Measurements from ENCODE around the gene GMDS.

The GMDS gene

GRCh38 chr6:2205396-2205795 lies 40.0 kb downstream of the GMDS start:
- no peak for DNase-seq

DNA sequence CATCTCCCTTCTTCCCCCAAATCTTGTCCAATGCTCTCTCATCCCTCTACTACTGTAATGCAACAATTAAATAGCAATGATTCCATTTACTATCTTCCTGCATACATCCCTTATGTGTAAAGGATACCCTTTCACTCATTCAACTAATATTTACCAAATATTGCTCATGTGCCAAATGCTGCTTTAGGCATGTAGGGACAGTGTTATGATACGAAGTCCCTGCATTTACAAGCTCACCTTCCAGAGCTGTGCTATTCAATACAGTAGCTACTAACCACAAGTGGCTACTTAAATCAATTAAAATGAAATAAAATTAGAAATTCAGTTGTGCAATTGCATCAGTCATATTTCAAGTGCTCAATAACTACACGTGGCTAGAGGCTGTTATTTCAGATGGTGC lies 41.1 kb downstream of the GMDS start:
- no peak for DNase-seq

DNA sequence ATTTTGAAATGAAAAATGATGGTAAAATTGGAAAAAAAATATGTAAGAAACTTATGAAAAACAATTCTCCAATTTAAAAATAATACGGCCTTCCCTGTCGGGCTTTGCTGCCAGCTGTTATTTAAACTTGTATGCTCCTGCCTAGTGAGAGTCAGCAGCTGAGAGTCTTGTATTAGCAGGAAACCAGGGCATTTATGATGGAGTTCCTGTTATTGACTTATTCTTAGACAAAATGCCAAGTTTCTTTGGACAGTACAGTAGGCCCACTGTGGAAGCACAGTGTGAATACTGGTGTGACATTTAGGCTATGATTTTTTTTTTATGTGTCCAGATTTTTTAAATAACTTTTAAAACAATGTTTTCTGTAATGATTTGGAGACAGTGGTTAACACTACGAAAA lies 42.1 kb downstream of the GMDS start:
- DNase-seq = no peak

DNA sequence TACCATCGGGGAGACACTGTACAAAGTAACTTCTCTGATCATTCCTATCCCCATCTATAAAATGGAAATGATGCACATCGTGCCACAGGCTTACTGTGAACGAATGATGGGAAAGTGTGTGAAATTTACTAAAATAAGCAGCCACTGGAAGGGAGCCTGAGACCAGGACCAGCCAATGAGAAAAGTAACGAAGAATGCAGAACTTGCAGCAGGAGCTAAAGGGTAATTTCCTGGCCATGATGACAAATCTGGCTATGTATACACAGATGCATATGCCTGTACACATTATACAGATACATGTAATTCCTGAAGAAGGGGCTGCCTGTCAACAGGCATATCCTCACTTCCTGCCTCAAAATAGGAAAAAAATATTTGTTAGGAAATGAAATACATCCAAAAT lies 47.4 kb downstream of the GMDS start:
- no peak for DNase-seq

GRCh38 chr6:2197177-2197671 lies 48.2 kb downstream of the GMDS start:
- DNase-seq = peak in 8 of 56 donors; percentile 2 to 50 (median 7)

- peak in 3 of 56 donors; percentile 1 to 38 (median 20) for DNase-seq
These were observed 49.2 kb downstream of the GMDS start for GRCh38 chr6:2196079-2196679.

DNA sequence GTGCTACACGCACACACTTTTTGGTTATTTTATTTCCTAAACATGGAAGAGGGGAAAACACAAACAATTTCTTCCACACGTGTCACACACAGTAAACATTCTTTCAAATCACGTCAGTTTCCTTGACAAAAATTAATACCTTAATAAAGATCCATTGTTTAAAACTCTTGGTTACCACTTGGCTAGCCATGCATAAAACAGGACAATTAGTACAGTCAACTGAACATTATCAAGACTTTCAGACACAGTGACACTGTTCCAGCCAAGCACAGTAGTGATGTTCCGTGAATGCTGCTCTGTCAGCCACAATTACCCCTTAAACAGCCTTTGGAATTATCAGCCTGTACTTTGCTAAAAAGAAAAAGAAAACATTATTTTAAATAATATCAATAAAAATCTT lies 50.8 kb downstream of the GMDS start:
- peak in 1 of 56 donors; percentile 14 for DNase-seq

DNA sequence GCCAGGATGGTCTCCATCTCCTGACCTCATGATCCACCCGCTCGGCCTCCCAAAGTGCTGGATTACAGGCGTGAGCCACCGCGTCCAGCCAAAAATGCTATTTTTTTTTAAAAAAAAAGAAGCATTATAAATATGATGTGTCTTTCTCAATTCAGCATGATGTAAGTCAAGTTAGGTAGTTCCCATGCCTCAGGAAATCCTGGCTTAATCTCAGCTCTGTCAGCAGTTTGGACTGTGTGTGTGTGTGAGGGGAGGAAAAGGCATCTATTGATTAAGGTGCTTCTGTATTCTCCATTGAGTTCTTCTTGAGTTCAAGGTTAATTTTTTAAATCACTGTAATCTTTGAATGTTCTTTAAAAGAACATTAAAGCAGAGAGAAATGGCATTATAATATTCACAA lies 51.5 kb downstream of the GMDS start:
- no peak for DNase-seq

DNA sequence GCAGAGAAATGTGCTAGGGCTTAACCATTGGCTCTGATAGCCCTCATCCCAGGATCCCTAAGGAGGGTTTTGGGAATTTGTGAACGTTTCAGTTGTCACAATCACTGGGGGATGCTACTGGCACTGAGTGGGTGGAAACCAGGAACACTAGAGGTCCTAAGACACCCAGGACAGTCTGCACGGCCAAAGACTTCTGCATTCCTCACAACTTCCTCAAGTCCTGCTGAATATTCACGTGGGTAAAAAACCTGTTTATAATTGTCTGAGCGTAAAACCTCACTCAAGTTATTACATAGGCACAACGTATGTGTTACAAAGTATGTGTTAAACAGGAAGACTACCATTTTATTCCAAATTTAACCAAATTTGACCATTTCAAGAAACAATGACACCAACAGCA lies 52.4 kb downstream of the GMDS start:
- DNase-seq = no peak

DNA sequence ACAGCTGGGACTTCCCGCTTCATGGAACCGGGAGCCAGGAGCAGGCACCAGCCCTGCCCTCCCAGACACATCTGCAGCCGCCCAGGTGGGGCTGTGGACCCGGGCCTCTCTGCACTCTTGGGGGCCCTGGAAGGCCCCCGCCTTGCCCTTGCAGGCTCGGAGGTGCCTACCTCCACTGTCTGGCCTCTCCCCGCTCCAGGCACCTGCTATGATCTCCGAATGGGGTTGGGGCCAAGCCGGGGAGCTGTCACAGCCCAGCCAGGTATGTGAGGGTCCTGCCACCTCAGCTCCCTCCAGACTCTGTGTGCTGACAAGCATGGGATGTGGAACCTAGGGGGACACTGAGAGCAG lies 54.0 kb downstream of the GMDS start:
- DNase-seq = no peak

DNA sequence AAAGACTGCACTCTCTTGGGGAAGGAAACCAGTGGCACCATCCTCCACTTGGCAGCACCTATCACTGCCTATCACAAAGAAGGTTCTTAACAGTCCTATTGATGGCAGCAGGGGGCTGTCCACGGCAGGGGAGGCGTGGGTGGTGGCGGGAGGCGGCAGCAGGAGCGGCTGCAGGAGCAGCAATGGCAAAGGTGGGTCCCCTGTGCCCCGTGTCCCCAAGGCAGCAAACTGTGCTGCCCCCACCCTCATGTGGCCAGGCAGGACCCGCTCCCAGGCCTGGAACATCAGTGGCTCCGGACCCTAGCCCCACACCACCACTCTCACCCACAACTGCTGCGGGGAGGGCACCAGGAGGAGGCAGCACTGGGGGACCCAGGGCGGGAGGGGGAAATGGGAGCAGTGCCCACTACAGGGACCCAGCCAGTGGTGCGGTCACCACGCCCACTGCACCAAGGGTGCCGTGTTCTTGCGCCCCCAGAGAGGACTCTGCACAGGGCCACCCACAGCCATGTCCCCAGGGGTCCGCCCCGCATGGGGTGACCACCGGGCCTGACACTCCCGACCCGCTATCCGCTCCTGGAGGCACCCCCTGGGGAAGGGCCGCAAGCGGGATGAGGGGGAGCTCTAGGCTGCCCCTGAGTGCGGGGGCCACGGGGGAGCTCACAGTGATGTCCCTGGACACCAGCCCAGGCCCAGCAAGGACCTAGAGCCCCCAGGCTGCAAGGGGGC lies 54.6 kb downstream of the GMDS start:
- DNase-seq = no peak

DNA sequence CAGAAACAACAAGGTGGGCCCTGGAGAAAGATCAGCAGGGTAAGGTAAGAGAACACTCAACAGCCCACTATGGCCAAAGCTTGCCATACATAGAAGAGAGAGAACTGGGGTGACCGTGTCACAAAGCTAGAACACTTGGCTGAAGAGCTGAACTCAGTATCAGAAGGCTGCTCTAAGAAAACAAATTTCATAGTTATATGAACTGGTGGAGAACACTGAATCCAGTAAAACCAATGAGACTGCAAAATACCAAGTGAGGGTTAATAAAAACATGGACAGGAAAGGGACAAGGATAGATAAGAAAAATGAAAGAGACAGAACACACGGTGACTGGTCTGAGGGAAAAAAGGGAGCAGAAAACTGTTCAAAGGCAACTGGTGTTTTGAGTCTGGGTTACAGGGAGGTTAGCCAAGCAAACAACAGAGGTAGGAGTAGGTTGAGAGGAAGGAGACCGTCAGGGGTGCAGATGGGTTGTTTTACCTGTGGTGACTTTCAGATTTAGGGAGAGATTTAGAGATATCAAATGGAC lies 56.5 kb downstream of the GMDS start:
- no peak for DNase-seq

DNA sequence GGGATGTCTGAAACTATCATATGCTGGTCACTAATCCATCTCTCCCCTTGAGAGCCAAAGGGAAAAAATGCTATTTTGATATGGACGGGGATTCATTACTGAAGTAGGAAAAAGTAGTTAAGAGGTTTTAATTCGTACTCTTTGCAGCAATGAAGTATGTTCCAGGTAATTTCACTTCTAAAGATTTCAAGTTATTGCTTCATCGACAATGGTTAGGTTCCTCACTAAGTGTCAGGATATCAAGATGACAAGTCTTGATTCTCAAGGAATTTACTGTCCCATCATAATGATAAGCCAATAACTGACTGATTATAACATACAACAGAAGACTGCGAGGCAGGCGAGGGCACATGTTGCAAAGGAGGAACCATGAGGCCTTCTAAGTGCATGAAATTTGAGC lies 57.0 kb downstream of the GMDS start:
- no peak for DNase-seq

DNA sequence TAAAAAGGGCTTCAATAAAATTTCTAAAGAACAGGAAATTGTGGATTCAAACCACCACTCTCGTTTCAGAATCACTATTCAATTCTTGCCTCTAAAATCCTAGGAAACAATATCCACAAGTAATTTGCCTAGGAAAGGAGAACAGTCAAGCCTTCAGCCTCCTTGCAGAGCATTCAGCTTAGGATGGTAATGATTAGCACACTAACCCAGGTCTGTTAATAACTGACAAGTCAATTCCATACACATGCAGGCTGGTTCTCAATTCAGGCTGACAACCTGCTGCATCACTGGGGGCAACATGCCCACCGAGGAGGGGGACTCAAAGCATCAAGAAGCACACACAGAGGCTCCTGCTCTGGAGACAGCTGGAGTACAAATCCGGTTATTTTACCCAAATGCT lies 57.6 kb downstream of the GMDS start:
- no peak for DNase-seq

- no peak for DNase-seq
These were observed 58.9 kb downstream of the GMDS start for GRCh38 chr6:2186516-2186915.

DNA sequence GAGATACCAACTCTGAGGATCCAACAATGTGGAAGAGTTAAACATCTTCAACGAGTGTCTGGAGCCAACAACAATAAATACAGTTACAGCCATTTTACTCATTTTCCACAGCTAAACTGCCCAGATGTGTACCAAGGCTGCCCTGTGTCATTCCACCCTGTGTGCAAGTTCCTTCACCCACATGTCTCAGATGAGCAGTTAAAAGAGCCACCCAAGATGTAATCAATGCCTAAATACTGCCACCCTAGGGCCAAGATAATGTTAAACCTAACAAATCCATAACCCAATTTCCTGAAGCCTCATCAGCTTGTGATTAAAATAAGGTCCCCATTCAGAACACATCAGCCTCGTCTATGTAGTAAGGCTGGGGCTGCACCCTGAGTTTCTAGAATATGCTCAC lies 59.9 kb downstream of the GMDS start:
- no peak for DNase-seq

- no peak for DNase-seq
These were observed 60.5 kb downstream of the GMDS start for GRCh38 chr6:2184700-2185455.

GRCh38 chr6:2183752-2184151 lies 61.7 kb downstream of the GMDS start:
- DNase-seq = no peak

DNA sequence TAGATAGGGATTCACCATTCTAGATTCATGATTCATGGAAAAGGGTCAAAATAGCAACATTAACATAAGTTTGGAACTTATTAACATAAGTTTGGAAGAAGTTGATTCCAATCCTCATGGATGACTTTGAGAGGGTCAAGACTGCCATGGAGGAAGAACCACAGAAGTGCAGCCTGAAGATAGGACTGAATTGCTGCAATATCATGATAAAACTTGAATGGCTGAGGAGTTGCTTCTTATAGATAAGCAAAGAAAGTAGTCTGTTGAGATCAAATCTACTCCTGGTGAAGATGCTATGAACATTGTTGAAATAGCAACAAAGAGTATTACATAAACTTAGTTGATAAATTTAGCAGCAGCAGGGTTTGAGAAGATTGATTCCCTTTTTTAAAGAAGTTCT lies 62.2 kb downstream of the GMDS start:
- DNase-seq = no peak

DNA sequence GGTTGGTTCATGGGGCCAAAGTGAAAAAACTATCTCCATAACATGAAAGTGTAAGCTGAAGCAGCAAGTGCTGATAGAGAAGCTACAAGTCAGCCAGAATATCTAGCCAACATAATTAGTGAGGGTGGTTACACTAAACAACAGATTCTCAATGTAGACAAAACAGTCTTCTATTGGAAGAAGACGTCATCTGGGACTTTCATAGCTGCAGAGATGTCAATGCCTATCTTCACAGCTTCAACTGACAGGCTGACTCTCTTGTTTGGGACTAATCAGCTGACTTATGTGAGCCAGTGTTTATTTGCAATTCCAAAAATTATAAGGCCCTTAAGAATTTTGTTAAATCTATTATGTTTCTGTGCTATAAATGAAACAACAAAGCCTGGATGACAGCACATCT lies 63.2 kb downstream of the GMDS start:
- DNase-seq = no peak

DNA sequence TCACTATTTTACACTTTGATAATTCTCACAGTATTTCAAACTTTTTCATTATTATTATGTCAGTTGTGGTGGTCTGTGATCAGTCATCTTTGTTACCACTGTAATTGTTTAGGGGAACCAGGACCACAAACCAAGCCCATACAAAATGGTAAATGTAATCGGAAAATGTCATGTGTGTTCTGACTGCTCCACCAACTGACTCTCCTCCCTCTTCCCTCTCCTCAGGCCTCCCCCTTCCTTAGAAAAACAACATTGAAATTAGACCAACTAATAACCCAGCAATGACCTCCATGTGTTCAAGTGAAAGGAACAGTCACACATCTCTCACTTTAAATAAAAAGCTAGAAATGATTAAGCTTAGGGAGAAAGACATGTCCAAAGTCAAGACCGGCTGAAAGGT lies 63.8 kb downstream of the GMDS start:
- DNase-seq = no peak

- no peak for DNase-seq
These were observed 65.5 kb downstream of the GMDS start for GRCh38 chr6:2179950-2180349.

Measured in amygdala (tissue), 56 donors.